Breast epithelium (tissue), 4 donors: Measurements from ENCODE around the gene ZNF330. TPM values are rescaled to one million over a fixed set of nuclear protein-coding genes. Genes with fewer than 3 reads are reported as not detected.

Source experiments
- DNase-seq, 2 donors: peaks; one replicate each; pipeline ENCODE4 v3.0.0-alpha.2; 2019; ENCODE audit warnings: low spot score in 2 of 2
- H3K27ac ChIP-seq, 2 donors: fragments of 200-600 bp; sonication (generic) in 1 of 2; one replicate each; pipeline ENCODE4 v1.5.1; 2016 to 2019; ENCODE audit warnings: mild to moderate bottlenecking in 1 of 2
- H3K27me3 ChIP-seq, 2 donors: fragments of 200-600 bp; sonication (generic) in 1 of 2; one replicate each; pipeline versions ENCODE4 v1.5.1 to v1.6.0; 2017 to 2019; ENCODE audit warnings: control low read depth in 1 of 2, mild to moderate bottlenecking in 1 of 2
- H3K36me3 ChIP-seq: fragments of 200-600 bp; one replicate; pipeline ENCODE4 v1.5.1; 2019
- H3K4me1 ChIP-seq, 2 donors: fragments of 200-600 bp; sonication (generic); one replicate each; pipeline ENCODE4 v1.5.1; 2016 to 2019; ENCODE audit warnings: control low read depth in 1 of 2
- H3K4me3 ChIP-seq, 3 donors: fragments of 200-600 bp; sonication (generic); 1 replicate in 2 of 3; 2 replicates in 1 of 3; pipeline ENCODE4 v1.5.1; 2016 to 2019; ENCODE audit warnings: mild to moderate bottlenecking in 3 of 3, moderate library complexity in 2 of 3
- H3K9me3 ChIP-seq, 2 donors: fragments of 200-600 bp; sonication (generic) in 1 of 2; one replicate each; pipeline ENCODE4 v1.5.1; 2016 to 2019; ENCODE audit warnings: control low read depth in 1 of 2
- CTCF ChIP-seq, 3 donors: fragments of 450-650 bp; IDR thresholded peaks; one replicate each; pipeline ENCODE4 v1.5.1; 2016 to 2017; ENCODE audit warnings: antibody characterized with exemption in 3 of 3, mild to moderate bottlenecking in 3 of 3, moderate library complexity in 3 of 3
- POLR2A ChIP-seq: fragments of 450-650 bp; IDR thresholded peaks from one replicate; pipeline ENCODE4 v1.6.1; 2016; ENCODE audit warnings: antibody characterized with exemption, mild to moderate bottlenecking, moderate library complexity
- POLR2AphosphoS5 ChIP-seq, 3 donors: sonication (generic); formaldehyde crosslinking; IDR thresholded peaks; one replicate each; pipeline ENCODE4 v1.6.1; 2017; ENCODE audit warnings: antibody characterized with exemption in 3 of 3
- intact Hi-C: fragments of 100-400 bp; cut with DNase I; formaldehyde crosslinking; loops from one replicate; pipeline ENCODE4 v1.15.1; 2023; ENCODE audit warnings: low total_unique reads
- total RNA-seq, 3 donors: library from RNA; depleted of rRNA; stranded (reverse); fragments of >200 nt; gene quantifications; one replicate each; pipeline ENCODE4 v1.1.0, GENCODE V29; 2016

The ZNF330 gene
- total RNA-seq, 3 donors from 2014 or later: 27.5 to 68.0 (median 38.3) TPM

GRCh38 chr4:141233673-141234072 is 13.0 kb downstream of the ZNF330 start:
- Histone ChIP-seq H3K27me3 (no peaks in the 10 kb centered on the region), H3K4me3 (no peak overlapping the region), H3K4me1 (no peaks in the 10 kb centered on the region), H3K9me3 (no peaks in the 10 kb centered on the region), H3K27ac (no peak overlapping the region), H3K36me3 (peaks cover 5% of the 10 kb centered on the region)
- TF ChIP-seq POLR2AphosphoS5 (IDR thresholded peaks at IDR 0.05) (no peak), POLR2A (no peak), CTCF (IDR thresholded peaks at IDR 0.05) (no peak)
- DNase-seq: no peak
- intact Hi-C loops: no loop called here

- H3K27ac ChIP-seq: no peak overlapping the region
- H3K36me3 ChIP-seq: no peaks in the 10 kb centered on the region
- H3K4me3 ChIP-seq: no peak overlapping the region
- no peaks in the 10 kb centered on the region for H3K4me1 ChIP-seq
- TF ChIP-seq POLR2AphosphoS5 (IDR thresholded peaks at IDR 0.05): no peak
- no peak for TF ChIP-seq POLR2A
- TF ChIP-seq CTCF (IDR thresholded peaks at IDR 0.05): no peak
- no peaks in the 10 kb centered on the region for H3K27me3 ChIP-seq
- intact Hi-C loops: no loop called here
- H3K9me3 ChIP-seq: no peaks in the 10 kb centered on the region
- no peak for DNase-seq
These were observed 17.5 kb downstream of the ZNF330 start for GRCh38 chr4:141238186-141238585.

GRCh38 chr4:141240259-141240658 is 19.6 kb downstream of the ZNF330 start:
- no peaks in the 10 kb centered on the region for H3K27me3 ChIP-seq

GRCh38 chr4:141240671-141241070 is 20.0 kb downstream of the ZNF330 start:
- intact Hi-C loops: no loop called here
- DNase-seq: no peak
- Histone ChIP-seq H3K27me3 (no peaks in the 10 kb centered on the region), H3K4me1 (no peaks in the 10 kb centered on the region), H3K9me3 (no peaks in the 10 kb centered on the region), H3K27ac (no peak overlapping the region), H3K4me3 (no peak overlapping the region), H3K36me3 (no peaks in the 10 kb centered on the region)
- TF ChIP-seq POLR2A (no peak), CTCF (IDR thresholded peaks at IDR 0.05) (no peak), POLR2AphosphoS5 (IDR thresholded peaks at IDR 0.05) (no peak)

More at GRCh38 chr4:141240259-141240658, 19.6 kb downstream of the ZNF330 start:
- no peak for TF ChIP-seq POLR2AphosphoS5 (IDR thresholded peaks at IDR 0.05)
- TF ChIP-seq CTCF (IDR thresholded peaks at IDR 0.05): no peak
- no peak for TF ChIP-seq POLR2A
- H3K36me3 ChIP-seq: no peaks in the 10 kb centered on the region
- DNase-seq: no peak
- no peak overlapping the region for H3K27ac ChIP-seq
- no peaks in the 10 kb centered on the region for H3K9me3 ChIP-seq
- H3K4me3 ChIP-seq: no peak overlapping the region
- intact Hi-C loops: no loop called here
- H3K4me1 ChIP-seq: no peaks in the 10 kb centered on the region

- H3K9me3 ChIP-seq: no peaks in the 10 kb centered on the region
- no peak for TF ChIP-seq CTCF (IDR thresholded peaks at IDR 0.05)
- no peak for TF ChIP-seq POLR2A
- no peaks in the 10 kb centered on the region for H3K27me3 ChIP-seq
- no peak overlapping the region for H3K27ac ChIP-seq
- DNase-seq: no peak
- intact Hi-C loops: no loop called here
- no peaks in the 10 kb centered on the region for H3K4me1 ChIP-seq
- no peaks in the 10 kb centered on the region for H3K36me3 ChIP-seq
- no peak overlapping the region for H3K4me3 ChIP-seq
These were observed 21.3 kb downstream of the ZNF330 start for GRCh38 chr4:141241986-141242385.
